ENCODE results near the gene PCBP3. TPM values are rescaled to one million over a fixed set of nuclear protein-coding genes. Genes with fewer than 3 reads are reported as not detected.

Gene PCBP3
- total and polyA plus RNA-seq, 2 of the 13 experiments (the other 11 are each of a cell fraction or from before 2014, with no cell fraction given), result not detected

GRCh38 chr21:45651921-45652320 lies 8.4 kb downstream of the PCBP3 start (continued):
- TF ChIP-seq NFIC (IDR thresholded peaks at IDR 0.05; ENCODE audit: low read length), result no peak
- TF ChIP-seq ZNF264 (CRISPR knock-in tag; IDR thresholded peaks at IDR 0.05), result no peak
- no peak for TF ChIP-seq KDM4B (CRISPR knock-in tag; IDR thresholded peaks at IDR 0.05)
- no peak for TF ChIP-seq ZNF597 (CRISPR knock-in tag; IDR thresholded peaks at IDR 0.05)
- no peak for TF ChIP-seq ZNF839 (CRISPR knock-in tag; IDR thresholded peaks at IDR 0.05; ENCODE audit: borderline replicate concordance)
- TF ChIP-seq ZFP90 (CRISPR knock-in tag; IDR thresholded peaks at IDR 0.05; ENCODE audit: borderline replicate concordance), result no peak
- TF ChIP-seq ZNF335 (CRISPR knock-in tag; IDR thresholded peaks at IDR 0.05), result no peak
- TF ChIP-seq GTF3A (CRISPR knock-in tag; conservative IDR thresholded peaks at IDR 0.05), result no peak
- TF ChIP-seq, protein P1, sequence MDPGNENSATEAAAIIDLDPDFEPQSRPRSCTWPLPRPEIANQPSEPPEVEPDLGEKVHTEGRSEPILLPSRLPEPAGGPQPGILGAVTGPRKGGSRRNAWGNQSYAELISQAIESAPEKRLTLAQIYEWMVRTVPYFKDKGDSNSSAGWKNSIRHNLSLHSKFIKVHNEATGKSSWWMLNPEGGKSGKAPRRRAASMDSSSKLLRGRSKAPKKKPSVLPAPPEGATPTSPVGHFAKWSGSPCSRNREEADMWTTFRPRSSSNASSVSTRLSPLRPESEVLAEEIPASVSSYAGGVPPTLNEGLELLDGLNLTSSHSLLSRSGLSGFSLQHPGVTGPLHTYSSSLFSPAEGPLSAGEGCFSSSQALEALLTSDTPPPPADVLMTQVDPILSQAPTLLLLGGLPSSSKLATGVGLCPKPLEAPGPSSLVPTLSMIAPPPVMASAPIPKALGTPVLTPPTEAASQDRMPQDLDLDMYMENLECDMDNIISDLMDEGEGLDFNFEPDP (CRISPR knock-in tag; conservative IDR thresholded peaks at IDR 0.05), result no peak
- no peak for TF ChIP-seq TCF7L2 (IDR thresholded peaks at IDR 0.05; ENCODE audit: low read depth, low read length)
- TF ChIP-seq ZMYM2 (CRISPR knock-in tag; IDR thresholded peaks at IDR 0.05), result no peak
- no peak for TF ChIP-seq ZNF552 (CRISPR knock-in tag; IDR thresholded peaks at IDR 0.05; ENCODE audit: borderline replicate concordance)
- TF ChIP-seq ZNF337 (CRISPR knock-in tag; IDR thresholded peaks at IDR 0.05; ENCODE audit: borderline replicate concordance, low read depth), result no peak
- no peak for TF ChIP-seq HOMEZ (CRISPR knock-in tag; IDR thresholded peaks at IDR 0.05; ENCODE audit: low read depth)
- TF ChIP-seq CBX2 (IDR thresholded peaks at IDR 0.05; ENCODE audit: low read depth, low read length), result no peak
- no peak for TF ChIP-seq CBX2 (CRISPR knock-in tag; IDR thresholded peaks at IDR 0.05; ENCODE audit: low read depth)
- no peak for TF ChIP-seq KLF9 (CRISPR knock-in tag; IDR thresholded peaks at IDR 0.05; ENCODE audit: low read depth)
- no peak for TF ChIP-seq ZFY (CRISPR knock-in tag; IDR thresholded peaks at IDR 0.05)
- no peak for TF ChIP-seq STAG1 (CRISPR knock-in tag; IDR thresholded peaks at IDR 0.05)

All from HepG2 (cell line).